Sigmoid colon (tissue), 4 donors: ENCODE data around the gene TCAIM.

Experiments used
- CTCF ChIP-seq, 4 experiments: fragments of 450-650 bp in 3 of 4; fragments of 200-600 bp in 1 of 4; IDR thresholded peaks; one replicate each; pipeline ENCODE4 v1.5.1; 2016 to 2019; ENCODE audit warnings: antibody characterized with exemption in 4 of 4, mild to moderate bottlenecking in 3 of 4, moderate library complexity in 2 of 4
- EP300 ChIP-seq, 4 donors: sonication (generic); formaldehyde crosslinking; IDR thresholded peaks; one replicate each; pipeline ENCODE4 v1.6.1; 2017; ENCODE audit warnings: antibody characterized with exemption in 4 of 4
- POLR2AphosphoS5 ChIP-seq, 4 donors: sonication (generic); formaldehyde crosslinking; IDR thresholded peaks; one replicate each; pipeline ENCODE4 v1.6.1; 2017; ENCODE audit warnings: antibody characterized with exemption in 4 of 4

- TF ChIP-seq CTCF (IDR thresholded peaks at IDR 0.05) (no peak), EP300 (IDR thresholded peaks at IDR 0.05) (no peak), POLR2AphosphoS5 (IDR thresholded peaks at IDR 0.05) (no peak)
Measured at GRCh38 chr3:44289882-44290462, 48.6 kb upstream of the TCAIM start.
